Heart left ventricle (tissue), 13 donors: ENCODE measurements around the gene C17orf107.

Experiments used
- CTCF ChIP-seq, 12 donors: fragments of 200-600 bp; sonication (generic) in 4 of 12; IDR thresholded peaks; one replicate each; pipeline versions ENCODE4 v1.5.0 to v1.8.0; 2018 to 2022; ENCODE audit warnings: antibody characterized with exemption in 12 of 12, mild to moderate bottlenecking in 5 of 12
- POLR2A ChIP-seq, 2 donors: fragments of 450-650 bp; IDR thresholded peaks; one replicate each; pipeline ENCODE4 v1.6.1; 2017; ENCODE audit warnings: antibody characterized with exemption in 2 of 2, mild to moderate bottlenecking in 2 of 2, moderate library complexity in 2 of 2
- donor health status: ischemic (EF 13 %, LVEDD 7.1; RV severe dilation, severe dysfunction).
- donor health status: DM: no; HTN: yes; CAD: no.
- donor health status: DM: no; HTN: no; CAD: no.
- donor health status: ischemic (EF 25% LVEDD 6.9; RV normal size, moderate dysfunction).
- donor health status: ischemic (EF 25% LVEDD 5.7; RV mildly dilated, moderate dysfunction).
- donor health status: ischemic (EF 35%, LVEDD 5.7; RV mildly dilated, moderate dysfunction).
- donor health status: nonischemic (EF 11% LVEDD 7.7; RV severe dilation, severe dysfunction).
- donor health status: DM: yes; HTN: yes; CAD: no.
- donor health status: PGD.
- donor health status: ischemic (EF 29% LVEDD 5.4; RV normal size, mild dysfunction).
- donor health status: nonischemic (EF 23%, LVEDD 6.1; RV moderate dilation, normal function).

- TF ChIP-seq POLR2A (IDR thresholded peaks at IDR 0.05): no peak
- no peak for TF ChIP-seq CTCF (IDR thresholded peaks at IDR 0.05)
Measured at GRCh38 chr17:4949321-4950074, 50.2 kb downstream of the C17orf107 start.
